Spleen (tissue), 11 donors: Measurements from ENCODE around the gene TRPM8. TPM values are rescaled to one million over a fixed set of nuclear protein-coding genes. Genes with fewer than 3 reads are reported as not detected.

ENCODE experiments used
- DNase-seq: peaks from one replicate; pipeline ENCODE4 v3.0.0-alpha.2; 2020
- H3K27ac ChIP-seq, 8 donors: fragments of 200-600 bp; sonication (generic) in 7 of 8; 1 replicate in 4 of 8; 2 replicates in 4 of 8; pipeline versions ENCODE4 v1.5.0 to v1.8.0; 2016 to 2021; ENCODE audit warnings: inconsistent platforms in 4 of 8, mild to moderate bottlenecking in 4 of 8, moderate library complexity in 1 of 8
- H3K27me3 ChIP-seq, 7 donors: fragments of 200-600 bp; sonication (generic) in 6 of 7; replicated peaks in 1 of 7; 1 replicate in 4 of 7; 2 replicates in 3 of 7; pipeline versions ENCODE4 v1.5.0 to v1.8.0; 2016 to 2021; ENCODE audit warnings: inconsistent platforms in 3 of 7, mild to moderate bottlenecking in 1 of 7
- H3K36me3 ChIP-seq, 6 donors: fragments of 200-600 bp; sonication (generic) in 5 of 6; 1 replicate in 4 of 6; 2 replicates in 2 of 6; pipeline versions ENCODE4 v1.5.0 to v1.8.0; 2016 to 2021; ENCODE audit warnings: inconsistent platforms in 2 of 6
- H3K4me1 ChIP-seq, 6 donors: fragments of 200-600 bp; sonication (generic) in 5 of 6; 1 replicate in 3 of 6; 2 replicates in 3 of 6; pipeline versions ENCODE4 v1.5.0 to v1.8.0; 2016 to 2021; ENCODE audit warnings: inconsistent platforms in 3 of 6
- H3K4me3 ChIP-seq, 8 donors: fragments of 200-600 bp; sonication (generic) in 7 of 8; 1 replicate in 4 of 8; 2 replicates in 4 of 8; pipeline versions ENCODE4 v1.5.0 to v1.8.0; 2016 to 2021; ENCODE audit warnings: inconsistent platforms in 4 of 8, mild to moderate bottlenecking in 4 of 8, moderate library complexity in 2 of 8
- H3K9me3 ChIP-seq, 8 donors: fragments of 200-600 bp; sonication (generic) in 7 of 8; 1 replicate in 4 of 8; 2 replicates in 4 of 8; pipeline versions ENCODE4 v1.5.0 to v1.8.0; 2016 to 2021; ENCODE audit warnings: inconsistent platforms in 4 of 8
- POLR2A ChIP-seq, 3 donors: fragments of 450-650 bp; IDR thresholded peaks; one replicate each; pipeline ENCODE4 v1.5.1; 2017; ENCODE audit warnings: antibody characterized with exemption in 3 of 3, mild to moderate bottlenecking in 1 of 3
- POLR2AphosphoS5 ChIP-seq, 3 donors: sonication (generic); formaldehyde crosslinking; IDR thresholded peaks; one replicate each; pipeline ENCODE4 v1.5.1; 2017; ENCODE audit warnings: antibody characterized with exemption in 3 of 3
- WGBS, 5 donors: extraction: QIAGEN DNeasy Blood & Tissue Kit in 3 of 5; methylation state at CpG; one replicate each; pipeline versions ENCODE4 v1.1.5 to v1.1.7; 2013 to 2018; 5-methylcytosine and 5-hydroxymethylcytosine counted together
- intact Hi-C: fragments of 100-400 bp; cut with DNase I; formaldehyde crosslinking; loops from one replicate; pipeline ENCODE4 v1.15.0; 2023; ENCODE audit warnings: low total_unique reads
- polyA plus RNA-seq, 3 donors: library from polyadenylated mRNA; stranded (reverse); fragments of 200-250 nt; gene quantifications; one replicate each; pipeline ENCODE4 v1.2.1, GENCODE V29; 2013
- total RNA-seq, 7 donors: library from RNA; depleted of rRNA in 3 of 7; stranded (reverse); fragments of >200 nt in 3 of 7; fragmentation: NEBNext Ultra II Directional in 4 of 7; extraction: Animal tissue kit (Norgen Biotek cat#: 25700) in 4 of 7; gene quantifications; one replicate each; pipeline versions ENCODE4 v1.1.0 to v1.2.1, GENCODE V29; 2016 to 2021
- TF ChIP-seq, protein P1 (sequence below), 11 experiments: fragments of 200-600 bp in 7 of 11; fragments of 450-650 bp in 4 of 11; sonication (generic) in 4 of 11; IDR thresholded peaks in 8 of 11; conservative IDR thresholded peaks in 3 of 11; 1 replicate in 7 of 11; 2 replicates in 4 of 11; pipeline versions ENCODE4 v1.4.0 to v1.8.0; 2016 to 2021; ENCODE audit warnings: antibody characterized with exemption in 11 of 11, inconsistent platforms in 4 of 11, mild to moderate bottlenecking in 1 of 11
- donor health status: healthy with polysubstance abuse.
- donor health status: DM: no; HTN: no; CAD: no; lungs with moderate emphysema.
- donor health status: DM: no; HTN: no; CAD: no.
- donor health status: Bipolar disorder and iron deficiency.
- donor health status: healthy.
- donor health status: DM: no; HTN: no; CAD: no.
- donor health status: DM: yes; HTN: yes; CAD: no.

Gene TRPM8
- total and polyA plus RNA-seq, 10 donors, result 0.02 to 0.06 TPM; not detected in 8

DNA sequence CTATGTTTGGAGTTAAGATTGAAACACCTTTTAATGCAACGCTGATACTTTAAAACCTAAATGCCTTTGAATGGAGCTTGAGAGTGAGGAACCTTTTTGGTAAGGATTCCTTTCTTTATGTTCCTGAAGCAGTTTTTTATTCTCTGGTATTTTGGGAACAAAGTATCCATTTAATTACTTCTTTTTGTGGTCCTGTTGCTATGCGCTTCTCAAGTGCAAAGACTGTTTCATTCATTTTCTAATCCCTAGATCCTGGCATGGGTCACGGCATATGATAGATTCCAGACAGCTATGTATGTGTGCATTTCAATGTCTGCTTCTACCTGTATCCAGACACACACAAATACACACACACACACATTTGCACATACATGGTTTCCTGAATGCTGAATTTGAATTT lies 28.0 kb downstream of the TRPM8 start:
- intact Hi-C loops, result no loop called here
- DNase-seq, result no peak
- Histone ChIP-seq H3K4me1 (no peaks in the 10 kb centered on the region), H3K9me3 (peaks cover 0 to 23% (median 14%) of the 10 kb centered on the region in 8 donors), H3K27me3 (peaks cover 0 to 50% (median 0%) of the 10 kb centered on the region in 7 donors), H3K4me3 (no peak overlapping the region), H3K27ac (no peak overlapping the region), H3K36me3 (no peaks in the 10 kb centered on the region)
- TF ChIP-seq POLR2A (IDR thresholded peaks at IDR 0.05) (no peak), POLR2AphosphoS5 (IDR thresholded peaks at IDR 0.05) (no peak)
- TF ChIP-seq, protein P1, sequence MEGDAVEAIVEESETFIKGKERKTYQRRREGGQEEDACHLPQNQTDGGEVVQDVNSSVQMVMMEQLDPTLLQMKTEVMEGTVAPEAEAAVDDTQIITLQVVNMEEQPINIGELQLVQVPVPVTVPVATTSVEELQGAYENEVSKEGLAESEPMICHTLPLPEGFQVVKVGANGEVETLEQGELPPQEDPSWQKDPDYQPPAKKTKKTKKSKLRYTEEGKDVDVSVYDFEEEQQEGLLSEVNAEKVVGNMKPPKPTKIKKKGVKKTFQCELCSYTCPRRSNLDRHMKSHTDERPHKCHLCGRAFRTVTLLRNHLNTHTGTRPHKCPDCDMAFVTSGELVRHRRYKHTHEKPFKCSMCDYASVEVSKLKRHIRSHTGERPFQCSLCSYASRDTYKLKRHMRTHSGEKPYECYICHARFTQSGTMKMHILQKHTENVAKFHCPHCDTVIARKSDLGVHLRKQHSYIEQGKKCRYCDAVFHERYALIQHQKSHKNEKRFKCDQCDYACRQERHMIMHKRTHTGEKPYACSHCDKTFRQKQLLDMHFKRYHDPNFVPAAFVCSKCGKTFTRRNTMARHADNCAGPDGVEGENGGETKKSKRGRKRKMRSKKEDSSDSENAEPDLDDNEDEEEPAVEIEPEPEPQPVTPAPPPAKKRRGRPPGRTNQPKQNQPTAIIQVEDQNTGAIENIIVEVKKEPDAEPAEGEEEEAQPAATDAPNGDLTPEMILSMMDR (IDR thresholded peaks at IDR 0.05 in 8 of 11, conservative IDR thresholded peaks at IDR 0.05 in 3 of 11), result no peak
- 91 to 97% (median 94%) methylated on average over 3 of the region's 3 CpGs for WGBS, 5 donors

DNA sequence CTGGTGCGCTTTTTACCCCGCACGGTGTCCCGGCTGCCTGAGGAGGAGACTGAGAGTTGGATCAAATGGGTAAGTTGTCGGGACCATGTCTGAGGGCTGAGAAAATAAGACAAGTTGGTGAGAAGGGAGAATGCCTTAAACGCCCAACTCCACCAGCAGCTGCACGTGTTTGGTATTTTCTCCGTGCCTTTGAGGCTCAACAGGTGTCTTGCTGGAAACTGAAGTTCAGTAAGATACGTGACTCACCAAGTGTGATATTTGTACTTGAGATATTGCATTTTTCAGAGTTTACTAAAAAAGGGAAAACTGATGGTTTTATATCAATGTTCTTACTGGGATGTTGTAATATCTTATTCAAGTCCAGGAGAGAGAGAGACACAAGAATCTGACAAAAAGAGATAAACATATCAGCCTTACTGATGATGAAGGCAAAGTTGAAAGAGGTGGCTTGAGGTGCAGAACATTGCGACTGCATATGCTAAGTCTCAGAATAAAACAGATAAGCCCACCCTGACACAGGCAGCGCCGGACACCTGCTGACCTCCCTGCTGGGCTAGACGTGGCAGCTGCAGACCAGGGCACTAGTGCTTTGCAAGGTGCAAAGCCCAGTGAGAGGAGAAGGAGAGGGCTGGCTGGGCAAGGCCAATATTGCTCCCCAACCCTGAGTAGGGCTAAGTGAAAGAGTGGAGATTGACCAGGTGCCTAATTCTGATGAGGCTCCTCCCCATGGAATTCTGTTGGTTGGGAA lies 33.1 kb downstream of the TRPM8 start:
- intact Hi-C loops, result no loop called here

DNA sequence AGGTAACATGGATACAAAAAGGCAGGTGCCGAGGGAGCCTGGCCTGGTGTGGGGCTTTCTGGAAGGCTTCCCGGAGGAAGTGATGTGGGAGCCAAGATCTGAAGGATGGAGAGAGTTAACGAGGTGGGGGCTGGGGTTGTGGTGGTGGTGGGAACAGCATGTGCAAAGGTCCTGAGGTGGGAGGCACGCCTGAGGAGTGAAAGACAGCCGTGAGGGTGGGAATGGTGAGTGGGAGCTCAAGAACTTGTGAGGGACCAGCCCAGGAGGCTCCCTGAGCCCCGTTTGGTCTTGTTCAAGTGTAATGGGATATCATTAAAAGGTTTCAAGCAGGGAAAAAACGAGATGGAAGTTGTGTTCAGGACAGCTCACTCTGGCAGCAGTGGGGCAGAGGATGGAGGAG lies 35.2 kb downstream of the TRPM8 start:
- Histone ChIP-seq H3K4me3 (no peak overlapping the region), H3K27me3 (peaks cover 0 to 27% (median 0%) of the 10 kb centered on the region in 7 donors), H3K36me3 (no peaks in the 10 kb centered on the region), H3K27ac (no peak overlapping the region), H3K4me1 (no peaks in the 10 kb centered on the region), H3K9me3 (no peaks in the 10 kb centered on the region)
- no peak for TF ChIP-seq POLR2AphosphoS5 (IDR thresholded peaks at IDR 0.05)
- TF ChIP-seq POLR2A (IDR thresholded peaks at IDR 0.05), result no peak
- TF ChIP-seq, protein P1 (IDR thresholded peaks at IDR 0.05 in 8 of 11, conservative IDR thresholded peaks at IDR 0.05 in 3 of 11), result no peak
- no peak for DNase-seq
- intact Hi-C loops, result no loop called here
- 60 to 78% (median 70%) methylated on average over 7 of the region's 7 CpGs for WGBS, 5 donors

More for the DNA sequence above, 33.1 kb downstream of the TRPM8 start:
- Histone ChIP-seq H3K4me3 (no peak overlapping the region), H3K9me3 (peaks cover 0 to 4% (median 0%) of the 10 kb centered on the region in 8 donors), H3K36me3 (no peaks in the 10 kb centered on the region), H3K27me3 (peaks cover 0 to 36% (median 0%) of the 10 kb centered on the region in 7 donors), H3K27ac (no peak overlapping the region), H3K4me1 (no peaks in the 10 kb centered on the region)
- DNase-seq, result no peak
- 83 to 88% (median 87%) methylated on average over 13 of the region's 13 CpGs for WGBS, 5 donors
- TF ChIP-seq, protein P1 (IDR thresholded peaks at IDR 0.05 in 8 of 11, conservative IDR thresholded peaks at IDR 0.05 in 3 of 11), result no peak
- TF ChIP-seq POLR2AphosphoS5 (IDR thresholded peaks at IDR 0.05), result no peak
- no peak for TF ChIP-seq POLR2A (IDR thresholded peaks at IDR 0.05)

DNA sequence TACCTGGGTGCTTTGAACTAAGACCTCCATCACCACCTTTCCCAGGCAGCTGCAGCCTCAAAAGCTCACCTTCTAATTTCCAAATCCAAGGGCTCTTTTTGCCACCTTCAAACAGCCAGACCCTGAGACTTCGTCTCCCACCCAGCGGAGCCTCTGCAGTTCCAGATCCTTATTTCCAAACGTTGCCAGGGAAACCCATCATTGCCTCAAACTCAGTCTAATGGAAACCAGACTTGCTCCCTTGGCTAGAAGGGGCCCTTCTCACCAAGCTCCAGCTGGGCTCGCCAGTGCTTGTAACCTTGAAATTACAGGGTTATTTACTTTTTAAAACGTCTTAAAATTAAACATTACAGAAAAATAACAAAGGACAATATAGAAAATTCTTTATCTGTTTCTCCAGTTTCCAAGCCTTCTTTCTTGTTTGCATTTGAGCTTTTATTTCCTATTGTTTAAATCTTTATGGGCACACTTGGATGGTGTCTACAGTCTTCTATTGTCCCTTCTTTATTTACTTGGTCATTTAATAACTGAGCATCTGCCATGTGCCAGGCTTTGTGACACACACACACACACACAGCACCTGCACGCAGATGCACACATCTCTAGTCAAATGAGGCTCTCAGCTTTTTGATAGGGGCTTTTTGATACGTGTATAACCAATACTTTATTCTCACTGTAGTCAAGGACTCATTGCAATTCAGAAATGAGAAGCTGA lies 36.1 kb downstream of the TRPM8 start:
- no peak overlapping the region for H3K27ac ChIP-seq
- no peaks in the 10 kb centered on the region for H3K4me1 ChIP-seq
- no peaks in the 10 kb centered on the region for H3K36me3 ChIP-seq
- WGBS, 5 donors, result 61 to 73% (median 68%) methylated on average over 7 of the region's 7 CpGs
- H3K9me3 ChIP-seq, result no peaks in the 10 kb centered on the region
- H3K27me3 ChIP-seq, result peaks cover 0 to 26% (median 0%) of the 10 kb centered on the region in 7 donors
- DNase-seq, result no peak
- TF ChIP-seq, protein P1 (IDR thresholded peaks at IDR 0.05 in 8 of 11, conservative IDR thresholded peaks at IDR 0.05 in 3 of 11), result no peak
- TF ChIP-seq POLR2A (IDR thresholded peaks at IDR 0.05), result no peak
- TF ChIP-seq POLR2AphosphoS5 (IDR thresholded peaks at IDR 0.05), result no peak
- no peak overlapping the region for H3K4me3 ChIP-seq
- intact Hi-C loops, result no loop called here
